Ecto neural progenitor cell (in vitro differentiated cells): ENCODE data around the gene BACH2.
"Not testable (repeated sequence)": the region's sequence is repeated elsewhere in the genome, so short reads cannot be mapped to it uniquely, and the experiment has no call there.

Experiments used
- DNase-seq: peaks from one replicate; pipeline ENCODE4 v3.0.0-alpha.2; 2018; ENCODE audit warnings: low spot score

The BACH2 gene

DNA sequence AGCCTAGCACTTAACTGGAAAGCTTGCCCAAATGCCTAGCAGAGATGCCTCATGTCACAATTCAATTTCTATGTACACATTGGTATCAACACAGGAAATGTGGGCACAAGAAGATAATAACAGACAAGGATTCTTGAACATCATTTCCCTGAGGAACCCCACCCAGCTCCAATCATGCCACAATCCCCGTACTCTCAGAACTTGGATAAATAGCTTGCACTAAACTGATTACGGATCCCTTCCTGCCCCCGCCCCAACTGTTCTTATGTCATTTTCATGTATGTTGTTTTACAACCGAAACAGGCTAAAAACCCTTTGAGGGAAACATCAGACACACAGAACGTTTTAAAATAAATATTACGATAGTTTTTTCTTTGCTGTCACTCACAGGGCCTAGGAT, 87.1 kb downstream of the BACH2 start:
- no peak for DNase-seq

DNA sequence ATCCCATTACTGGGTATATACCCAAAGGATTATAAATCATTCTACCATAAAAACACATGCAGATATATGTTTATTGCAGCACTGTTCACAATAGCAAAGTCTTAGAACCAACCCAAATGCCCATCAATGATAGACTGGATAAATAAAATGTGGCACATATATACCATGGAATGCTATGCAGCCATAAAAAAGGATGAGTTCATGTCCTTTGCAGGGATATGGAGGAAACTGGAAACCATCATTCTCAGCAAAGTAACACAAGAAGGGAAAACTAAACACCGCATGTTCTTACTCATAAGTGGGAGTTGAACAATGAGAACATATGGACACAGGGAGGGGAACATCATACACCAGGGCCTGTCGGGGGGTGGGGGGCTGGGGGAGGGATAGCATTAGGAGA, 88.0 kb downstream of the BACH2 start:
- DNase-seq, result not testable (repeated sequence)

DNA sequence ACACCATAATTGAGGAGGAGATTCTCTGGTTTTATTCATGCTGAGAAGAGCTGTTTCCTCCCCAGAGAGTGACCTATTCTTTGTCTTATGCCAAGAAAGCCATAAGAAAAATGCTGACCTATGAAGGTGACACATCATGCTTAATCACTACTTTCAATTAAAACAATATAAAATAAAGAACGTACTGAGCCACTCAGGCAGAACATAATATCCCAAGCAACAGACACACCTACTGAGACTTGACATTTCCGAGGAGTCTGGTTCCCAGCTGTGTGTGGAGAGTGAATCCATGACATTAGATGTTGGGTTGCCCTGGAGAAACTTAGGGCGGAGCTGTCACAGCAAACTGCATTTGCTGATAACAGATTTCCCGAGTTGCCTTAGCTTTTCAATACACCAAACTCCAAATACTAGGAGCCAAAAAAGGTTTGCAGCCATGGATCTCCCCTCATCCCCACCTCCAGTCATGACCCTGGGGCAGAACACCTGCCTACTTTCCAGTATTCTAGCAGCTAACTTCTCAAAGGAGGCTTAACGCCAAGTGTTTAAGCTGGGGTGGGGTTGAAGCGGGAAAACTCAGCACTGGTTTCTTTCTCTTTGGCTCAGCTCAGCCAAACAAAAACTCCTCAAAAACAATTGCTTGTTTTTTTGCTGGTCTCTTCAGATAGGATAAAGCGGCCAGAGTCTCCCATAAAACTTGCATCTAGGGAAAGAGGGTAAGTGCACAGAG, 92.2 kb downstream of the BACH2 start:
- no peak for DNase-seq

DNA sequence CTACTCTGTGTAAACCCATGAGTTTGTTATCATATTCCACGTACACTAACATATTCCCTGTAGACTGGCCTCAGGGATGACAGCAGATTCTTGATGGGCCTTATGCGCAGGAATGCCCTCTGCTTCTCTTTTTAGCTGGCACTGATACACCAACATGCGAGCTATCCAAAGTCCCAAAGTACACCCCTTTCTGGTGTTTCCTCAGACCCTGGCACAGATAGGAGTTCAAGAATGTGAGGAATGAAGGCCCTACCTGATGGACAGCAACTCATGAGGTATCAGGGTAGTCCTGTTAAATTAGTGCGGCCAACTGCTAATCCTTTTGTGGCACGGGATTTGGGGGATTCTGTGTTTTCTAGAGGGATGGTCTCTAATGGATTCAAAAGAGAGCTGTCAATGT, 93.0 kb downstream of the BACH2 start:
- DNase-seq, result no peak

DNA sequence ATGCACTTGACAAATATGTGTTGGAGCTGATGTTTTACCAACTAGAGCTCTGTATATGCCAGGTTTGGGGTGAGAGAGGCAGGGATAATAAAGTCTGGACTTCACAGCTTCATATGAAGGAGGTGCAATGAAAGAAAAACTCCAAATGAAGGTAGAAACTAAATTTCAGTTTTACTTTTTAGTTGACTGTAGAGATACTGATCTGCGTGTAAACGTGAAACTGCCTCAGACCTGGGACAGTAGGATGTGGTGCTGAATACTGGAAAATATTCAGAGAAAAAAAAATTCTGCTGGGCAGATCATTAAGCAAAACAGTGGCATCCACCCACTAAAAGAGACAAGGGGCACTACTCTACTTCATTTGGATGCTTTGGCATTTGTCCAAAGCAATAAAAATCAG, 94.5 kb downstream of the BACH2 start:
- DNase-seq, result no peak

DNA sequence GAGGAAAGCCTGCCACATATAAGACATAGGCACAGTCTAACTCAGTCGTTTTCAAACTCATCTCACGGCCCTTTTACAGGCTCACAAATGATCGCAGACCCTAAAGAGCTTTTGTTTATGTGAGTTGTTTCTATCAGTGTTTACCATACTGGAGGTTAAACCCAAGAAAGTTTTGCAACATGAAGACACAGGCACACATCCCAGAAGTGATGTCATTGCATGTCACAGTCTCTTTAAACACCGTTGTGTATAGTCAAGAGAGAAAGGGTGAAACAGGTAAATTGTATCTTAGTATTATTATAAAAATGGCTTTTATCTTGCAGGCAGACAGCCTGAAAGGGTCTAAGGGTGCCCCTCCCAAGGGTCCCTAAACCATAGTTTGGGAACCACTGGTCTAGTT, 96.7 kb downstream of the BACH2 start:
- no peak for DNase-seq

DNA sequence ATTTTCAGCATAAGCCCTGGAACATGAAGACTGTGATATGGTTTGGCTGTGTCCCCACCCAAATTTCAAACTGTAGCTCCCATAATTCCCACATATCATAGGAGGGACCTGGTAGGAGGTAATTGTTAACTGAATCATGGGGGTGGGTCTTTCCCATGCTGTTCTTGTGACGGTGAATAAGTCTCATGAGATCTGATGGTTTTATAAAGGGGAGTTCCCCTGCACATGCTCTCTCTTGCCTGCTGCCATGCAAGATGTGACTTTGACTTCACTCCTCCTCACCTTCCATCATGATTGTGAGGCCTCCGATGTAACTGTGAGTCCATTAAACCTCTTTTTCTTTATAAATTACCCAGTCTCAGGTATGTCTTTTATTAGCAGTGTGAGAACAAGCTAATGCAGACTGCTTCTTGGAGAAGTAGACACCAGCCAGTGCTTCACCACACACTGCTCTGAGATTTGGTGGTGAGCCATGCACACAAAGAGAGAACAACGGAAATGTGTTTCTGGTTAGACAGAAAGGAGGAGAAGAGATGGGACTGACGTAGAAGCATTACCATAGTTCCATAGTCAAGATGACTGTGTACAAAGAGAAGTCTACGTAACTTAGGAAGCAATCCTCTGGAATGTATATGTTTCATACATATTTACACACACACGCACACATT, 97.8 kb downstream of the BACH2 start:
- DNase-seq, result no peak

DNA sequence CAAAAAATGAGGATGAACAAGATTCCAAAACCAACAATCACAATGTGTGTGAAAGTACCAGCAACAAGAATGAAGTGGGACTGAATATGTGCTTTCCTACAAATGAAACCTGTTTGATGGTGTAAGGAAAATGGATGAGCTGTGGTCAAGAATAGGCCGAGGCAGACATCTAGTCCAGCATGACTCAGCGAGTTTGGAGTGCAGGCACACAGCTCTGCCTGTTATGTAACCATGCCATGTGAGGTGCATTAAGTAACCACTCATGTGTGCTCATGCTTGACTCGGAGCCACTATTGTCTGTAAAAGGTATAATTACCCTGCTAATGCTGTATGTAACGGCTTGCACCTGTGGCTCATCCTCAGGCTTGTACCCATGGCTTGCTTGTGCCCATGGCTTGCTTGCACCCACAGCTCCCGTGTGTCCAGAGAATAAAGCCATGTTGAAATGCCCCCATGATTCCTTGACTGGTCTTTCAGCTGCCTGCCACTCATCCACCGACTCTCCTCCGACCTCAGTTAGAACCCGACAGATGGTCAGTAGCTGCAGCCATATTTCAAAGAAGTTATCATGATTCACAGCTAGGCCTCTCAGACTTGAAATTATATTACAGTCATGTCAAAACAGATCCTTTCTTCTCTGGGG, 98.7 kb downstream of the BACH2 start:
- no peak for DNase-seq

DNA sequence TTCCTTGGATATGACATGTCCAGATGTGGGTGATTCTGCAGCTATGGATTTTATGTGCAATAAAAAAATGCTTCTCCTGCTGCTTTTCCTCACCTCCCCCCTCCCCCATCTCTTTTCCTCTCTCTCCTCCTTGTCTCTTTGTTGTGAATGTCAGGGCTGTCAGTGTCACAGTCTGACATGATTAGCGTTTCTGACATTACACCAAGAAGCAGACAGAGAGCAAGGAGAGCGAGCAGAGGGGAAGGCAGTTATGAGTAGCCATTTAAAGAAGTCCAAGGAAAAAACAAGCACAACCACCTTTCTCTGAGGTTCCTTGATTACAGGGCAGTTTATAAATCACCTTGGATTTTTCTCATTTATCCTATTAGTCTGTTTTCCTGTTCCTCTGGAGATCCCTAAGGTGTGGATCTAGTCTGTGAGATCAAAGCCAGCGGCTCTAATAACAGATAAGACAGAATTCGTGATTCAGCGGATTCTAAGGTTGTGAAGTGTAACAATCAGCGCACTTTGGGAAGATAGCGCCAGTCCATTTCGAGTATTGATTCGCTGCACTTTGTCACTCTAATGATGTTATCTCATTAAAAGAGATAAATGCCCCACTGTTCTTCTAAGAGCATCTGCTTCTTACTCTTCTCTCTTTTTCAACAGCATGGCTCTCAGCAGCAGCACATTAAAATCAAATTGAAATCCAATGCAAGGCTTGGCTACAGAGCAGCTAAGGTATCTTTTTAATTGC, 101.4 kb downstream of the BACH2 start:
- DNase-seq, result no peak

DNA sequence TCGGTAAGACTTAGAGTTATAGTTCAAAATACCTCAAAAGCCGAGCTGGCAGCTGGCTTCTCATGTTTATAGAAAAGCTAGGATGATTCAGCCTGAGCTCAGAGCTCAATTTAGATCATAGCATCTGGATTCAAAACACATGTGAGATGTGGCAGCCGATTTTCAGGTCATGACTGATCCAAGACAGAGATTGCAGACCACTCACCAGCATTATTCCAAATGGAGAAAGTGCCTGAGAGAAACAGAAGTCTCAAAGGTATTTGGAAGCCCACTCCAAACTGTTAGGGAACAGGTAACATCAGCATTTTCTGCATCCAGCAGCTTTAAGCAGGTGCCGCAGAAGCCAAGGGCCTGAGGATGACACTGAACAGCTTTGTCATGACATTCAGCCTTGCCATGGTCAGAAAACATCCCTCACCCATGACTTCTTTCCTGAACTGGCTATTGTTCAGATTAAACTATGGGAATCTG, 102.2 kb downstream of the BACH2 start:
- no peak for DNase-seq

DNA sequence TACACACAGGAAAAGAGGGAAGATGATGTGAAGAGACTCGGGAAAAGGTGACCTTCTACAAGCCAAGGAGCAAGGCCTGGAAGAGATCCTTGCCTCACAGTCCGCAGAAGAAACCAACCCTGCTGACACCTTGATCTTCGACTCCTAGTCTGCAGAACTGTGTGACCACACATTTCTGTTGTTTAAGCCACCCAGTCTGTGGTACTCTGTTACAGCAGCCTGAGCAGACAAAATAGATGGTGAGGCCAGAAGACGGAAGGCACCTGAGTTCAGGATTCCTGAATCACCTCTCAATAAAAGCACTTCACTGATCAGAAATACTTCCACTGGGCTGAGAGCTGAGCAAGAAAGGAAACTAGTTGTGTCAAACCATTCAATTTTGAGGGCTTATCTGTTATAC, 103.3 kb downstream of the BACH2 start:
- no peak for DNase-seq

DNA sequence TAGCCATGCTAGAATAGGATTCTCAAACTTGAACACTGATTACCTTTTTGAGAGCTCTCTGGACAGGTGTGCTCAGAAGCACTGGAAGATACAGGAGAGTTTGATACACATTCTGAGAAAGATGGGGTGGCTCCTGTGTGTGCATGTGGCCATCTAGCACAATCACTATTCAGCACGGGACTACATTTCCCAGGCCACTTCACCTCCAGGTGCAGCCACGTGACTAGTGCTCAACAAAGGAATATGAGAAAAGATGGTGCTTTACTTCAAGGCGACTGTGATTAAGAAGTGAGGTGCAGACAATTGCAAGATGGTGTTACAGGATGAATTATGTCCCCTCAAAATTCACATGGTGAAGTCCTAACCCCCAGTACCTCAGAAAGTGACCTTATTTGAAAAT, 103.8 kb downstream of the BACH2 start:
- no peak for DNase-seq

DNA sequence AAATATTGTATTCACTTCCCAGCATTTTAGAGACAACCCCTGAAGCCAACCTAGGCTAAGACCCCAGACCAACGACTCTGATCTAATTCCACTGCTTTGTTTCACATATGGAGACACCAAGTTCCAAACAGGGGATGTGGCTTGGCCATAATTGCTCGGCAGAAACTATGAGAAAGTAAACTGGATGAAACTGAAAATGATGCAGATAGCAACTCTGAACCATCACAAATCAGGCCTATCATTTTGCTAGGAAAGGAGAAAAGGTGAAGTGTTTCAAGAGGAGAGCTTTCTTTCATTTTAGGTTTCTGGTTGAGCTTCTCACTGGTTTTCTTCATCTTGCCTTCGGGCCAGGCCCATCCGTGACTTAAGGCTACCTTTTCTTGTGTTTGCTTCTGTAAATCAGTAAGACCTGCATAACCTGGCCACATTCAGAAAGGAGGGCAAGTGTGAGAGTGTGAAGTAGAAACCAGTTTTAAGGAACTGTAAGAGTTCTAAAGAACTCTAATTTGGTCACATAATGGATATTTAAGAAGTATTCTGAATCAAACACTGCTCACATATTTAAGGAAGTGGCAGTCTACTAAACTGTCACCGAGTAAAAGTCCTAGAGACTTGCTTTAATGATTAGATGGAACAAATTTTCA, 105.8 kb downstream of the BACH2 start:
- DNase-seq, result no peak

DNA sequence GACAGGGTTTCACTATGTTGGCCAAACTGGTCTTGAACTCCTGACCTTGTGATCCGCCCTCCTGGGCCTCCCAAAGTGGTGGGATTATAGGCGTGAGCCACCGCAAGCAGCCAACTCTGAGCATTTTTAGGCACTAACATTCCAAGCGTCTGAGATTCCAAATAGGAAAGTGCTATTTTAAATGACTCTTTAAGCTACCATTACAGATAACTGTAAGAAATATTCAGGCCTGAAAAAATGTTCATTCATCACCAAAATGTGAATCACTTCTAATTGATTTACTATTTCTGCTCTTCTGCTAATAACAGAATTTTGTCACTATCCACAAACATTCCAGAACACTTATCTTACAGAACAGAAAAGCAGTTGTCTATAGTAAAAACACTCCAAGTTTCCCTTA, 106.5 kb downstream of the BACH2 start:
- no peak for DNase-seq

DNA sequence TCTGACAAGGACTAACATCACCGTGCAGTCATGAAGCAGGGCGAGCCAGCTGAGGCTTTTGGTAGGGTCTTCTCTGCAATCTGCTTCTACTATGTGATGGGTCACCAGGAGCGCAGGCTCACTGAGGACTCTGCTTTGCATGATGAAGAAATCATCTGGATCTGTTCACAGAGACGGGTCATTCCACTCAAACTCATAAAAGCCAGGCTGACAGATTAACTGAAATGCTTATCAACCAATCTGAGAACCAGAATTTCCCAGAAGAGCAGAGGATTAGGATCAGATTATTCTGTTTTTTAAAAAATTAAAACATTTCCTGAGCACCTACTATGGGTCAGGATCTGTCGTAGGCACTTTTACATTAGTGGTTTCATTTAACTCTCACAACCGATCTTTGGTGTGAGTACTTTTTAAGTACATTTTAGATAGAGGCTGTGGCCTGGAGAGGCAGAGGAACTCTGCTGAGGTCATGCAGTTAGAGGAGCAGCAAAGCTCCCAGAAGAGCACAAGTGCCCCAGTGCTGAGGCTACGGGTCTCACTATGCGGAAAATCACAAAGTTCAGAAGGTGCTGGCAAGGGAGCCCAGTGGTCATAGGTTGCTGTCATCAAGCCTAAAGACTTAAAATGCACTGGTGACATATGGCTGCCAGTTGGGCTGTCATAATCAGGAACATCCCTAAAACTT, 109.1 kb downstream of the BACH2 start:
- no peak for DNase-seq

DNA sequence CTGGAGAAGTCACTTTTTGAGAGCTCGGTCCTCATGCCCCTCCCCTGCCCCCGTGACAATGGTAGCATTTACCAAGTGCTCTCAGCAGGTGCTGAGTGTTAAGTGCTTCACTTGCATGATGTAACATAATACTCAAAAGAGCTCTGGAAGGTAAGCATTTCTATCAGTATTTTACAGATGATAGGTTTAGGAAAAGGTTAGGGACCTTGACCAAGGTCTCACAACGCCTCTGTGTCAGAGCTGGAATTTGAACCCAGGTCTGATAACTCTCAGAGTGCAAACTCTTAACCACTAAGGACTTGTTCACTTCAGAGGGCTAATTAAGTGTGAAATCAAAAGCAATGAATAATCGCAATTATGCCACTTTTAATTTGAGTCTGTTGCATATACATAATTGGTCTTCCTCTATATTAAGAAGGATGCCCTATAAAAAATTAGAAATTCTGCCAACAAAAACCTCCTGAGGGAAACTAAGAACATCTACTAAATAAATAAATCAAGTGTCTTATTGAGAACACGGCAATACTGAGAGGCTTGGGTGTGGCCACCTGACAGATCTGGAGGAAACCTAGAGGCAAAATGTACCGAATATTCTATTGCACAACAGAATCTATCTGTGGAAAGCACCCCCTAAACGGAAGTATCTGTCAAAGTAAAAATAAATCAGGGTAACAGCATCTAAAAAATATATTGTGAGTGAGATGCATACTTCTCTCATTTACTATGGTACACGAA, 109.8 kb downstream of the BACH2 start:
- DNase-seq, result no peak

DNA sequence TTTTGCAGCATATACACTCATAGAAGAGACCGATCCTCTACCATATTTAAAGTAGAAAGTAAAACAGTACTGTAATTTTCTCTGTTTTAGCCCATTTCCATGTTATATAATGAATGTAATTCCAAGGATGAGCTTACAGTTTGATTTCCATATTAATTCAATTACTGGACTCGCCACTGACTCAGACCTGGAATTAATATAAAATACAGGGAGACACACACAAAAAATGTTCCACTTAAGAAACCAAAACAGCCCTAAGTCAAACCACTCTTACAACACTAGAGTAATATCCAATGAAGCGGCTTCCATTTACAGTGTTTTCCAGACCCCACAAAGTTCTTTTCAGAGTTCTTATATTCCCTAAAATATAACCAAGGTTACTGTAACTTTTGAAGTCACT, 110.6 kb downstream of the BACH2 start:
- no peak for DNase-seq

DNA sequence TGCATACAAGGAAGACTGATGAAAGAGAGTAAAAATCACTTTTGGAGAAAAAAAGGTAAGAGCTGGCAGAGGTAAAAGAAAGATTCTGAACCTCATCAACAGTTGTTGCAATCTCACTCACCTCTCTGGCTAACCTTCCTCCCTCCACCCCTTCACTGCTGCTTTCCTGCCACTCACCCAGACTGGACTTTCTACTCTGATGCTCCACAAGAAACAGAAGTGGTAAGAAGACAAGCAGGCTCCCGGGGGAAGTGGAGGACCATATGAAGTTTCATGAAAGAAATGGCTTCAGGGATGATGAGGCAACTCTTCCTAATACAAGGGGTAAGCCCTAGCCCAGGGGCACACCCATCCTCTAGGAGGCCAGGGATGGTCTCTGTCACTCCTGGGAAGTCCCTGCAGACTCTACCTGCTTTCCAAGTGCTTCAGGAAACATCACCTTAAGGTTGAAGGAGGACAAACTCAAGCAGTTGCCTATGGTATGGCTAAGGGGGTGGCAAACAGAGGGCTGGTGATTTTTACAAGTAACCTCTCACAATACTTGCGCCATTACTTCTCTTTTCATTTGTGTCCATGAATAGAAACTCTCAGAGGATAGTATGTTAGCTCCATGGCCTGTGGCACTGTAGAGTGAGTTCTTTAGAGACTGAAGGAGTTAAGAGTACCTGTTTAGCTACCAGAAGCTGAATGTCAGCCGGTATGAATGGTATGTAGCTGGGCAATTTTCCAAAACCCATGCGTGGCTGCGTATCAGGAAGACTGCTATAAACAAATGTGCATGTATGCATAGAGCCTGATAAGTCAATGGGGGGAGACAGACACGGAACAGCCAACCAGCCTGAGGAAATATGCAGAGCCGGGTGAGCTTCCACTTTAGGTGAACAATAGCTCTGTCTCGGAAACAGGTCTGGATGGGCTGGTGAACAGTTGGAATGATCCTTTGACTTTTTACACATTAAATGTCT, 112.0 kb downstream of the BACH2 start:
- no peak for DNase-seq

DNA sequence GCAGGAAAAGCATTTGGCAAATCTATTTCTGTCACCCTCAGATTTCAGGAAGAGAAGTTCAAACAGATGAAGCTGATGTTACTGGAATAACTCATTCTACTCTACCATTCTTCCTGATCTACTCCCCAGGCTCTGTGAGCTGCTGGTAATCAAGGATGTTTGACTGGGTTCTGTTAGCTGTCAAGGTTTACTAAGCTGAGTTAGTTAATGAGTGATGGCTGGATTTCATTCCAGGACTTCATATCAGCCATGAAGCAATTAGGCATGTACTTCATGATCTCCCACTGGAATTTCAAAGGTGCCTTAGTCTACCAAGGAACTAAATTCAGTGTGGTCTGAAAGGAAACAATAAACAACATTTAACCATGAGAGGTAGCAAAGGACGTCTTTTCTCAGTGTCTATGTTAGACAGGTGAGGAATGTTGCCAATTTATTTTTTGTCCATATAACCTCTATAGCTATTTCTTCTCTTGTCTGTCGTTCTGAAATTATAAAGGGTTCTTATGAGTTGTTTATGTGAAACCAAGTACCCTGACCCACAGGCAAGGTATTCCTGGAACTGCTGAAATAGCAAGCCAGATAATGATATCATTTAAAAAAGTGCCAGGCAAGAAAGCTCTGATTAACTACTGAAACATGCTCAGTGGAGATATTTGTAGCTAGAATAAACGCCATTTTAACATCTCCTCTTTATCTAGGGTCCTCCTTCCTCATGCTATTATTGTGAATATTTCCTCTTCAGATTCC, 112.9 kb downstream of the BACH2 start:
- DNase-seq, result no peak
